Measurements from ENCODE around the gene SH2B3. TPM values are rescaled to one million over a fixed set of nuclear protein-coding genes. Genes with fewer than 3 reads are reported as not detected.

SH2B3 gene
- total RNA-seq, 1 experiment from 2014 or later: 40.6 TPM

DNA sequence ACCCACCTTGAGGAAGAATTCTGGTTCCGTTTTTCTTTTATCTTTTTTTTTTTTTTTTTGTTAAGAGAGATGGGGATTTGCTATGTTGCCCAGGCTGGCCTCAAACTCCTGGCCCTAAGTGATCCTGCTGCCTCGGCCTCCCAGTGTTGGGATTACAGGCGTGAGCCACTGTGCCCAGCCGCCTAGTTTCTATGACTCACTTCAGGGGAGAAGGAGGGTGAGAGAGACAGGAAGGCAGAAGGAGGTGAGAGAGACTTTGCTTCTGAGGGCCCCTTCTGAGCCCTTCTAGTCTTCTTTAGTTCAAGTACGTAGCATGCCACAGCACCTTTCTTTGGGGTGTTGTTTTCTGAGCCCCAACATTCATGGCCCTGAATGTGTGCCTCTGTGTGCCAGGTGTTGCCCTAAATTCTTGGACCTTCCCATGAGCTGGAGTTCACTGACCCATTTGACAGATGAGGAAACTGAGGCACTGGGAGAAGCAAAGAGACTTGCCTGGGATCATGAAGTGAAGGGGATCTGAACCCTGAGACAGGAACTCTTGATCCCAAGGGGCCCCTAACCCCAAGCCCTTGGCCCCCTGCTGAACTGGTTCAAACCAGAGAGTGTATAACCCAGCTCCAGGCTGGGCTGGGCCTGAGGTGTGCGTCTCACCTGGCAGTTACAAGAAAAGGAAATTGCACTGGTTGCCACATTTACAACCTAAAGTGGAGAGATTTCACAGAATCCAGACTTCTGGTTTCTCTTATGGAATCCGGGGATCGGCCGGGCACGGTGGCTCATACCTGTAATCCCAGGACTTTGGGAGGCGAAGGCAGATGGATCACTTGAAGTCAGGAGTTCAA, 20.8 kb downstream of the SH2B3 start:
- DNase-seq (ENCODE audit: extremely low read depth, low read depth): no peak

DNA sequence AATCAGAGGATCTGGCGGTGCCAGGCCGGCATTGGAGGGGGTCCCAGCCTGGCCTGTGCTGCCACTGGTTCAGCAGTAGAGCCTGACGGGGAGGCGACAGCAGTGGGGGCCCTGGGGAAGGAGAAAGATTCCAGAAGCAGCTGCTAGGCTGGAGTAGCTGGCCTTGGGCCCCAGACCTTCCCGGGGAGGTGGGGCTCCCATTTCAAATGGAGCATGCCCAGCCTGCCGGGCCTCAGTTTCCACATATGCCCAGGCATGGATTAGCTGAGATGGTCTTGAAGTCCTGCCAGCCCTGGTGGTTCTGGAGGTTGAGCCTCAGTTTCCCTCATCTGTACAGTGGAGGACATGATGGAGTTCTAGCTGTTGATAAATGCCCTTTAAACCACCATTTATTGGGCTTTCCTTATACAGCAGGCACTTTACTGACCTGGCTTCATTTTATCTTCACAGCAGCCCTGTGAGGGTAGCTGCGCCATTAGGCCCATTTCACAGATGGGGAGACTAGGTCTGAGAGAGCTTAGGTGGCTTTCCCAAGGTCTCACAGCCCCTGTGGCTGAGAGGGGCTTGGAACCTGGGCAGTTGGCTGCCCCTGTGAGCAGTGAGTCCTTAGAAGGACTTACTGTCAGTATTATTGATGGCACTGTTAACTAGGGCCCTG, 21.8 kb downstream of the SH2B3 start:
- no peak for DNase-seq (ENCODE audit: extremely low read depth, low read depth)

DNA sequence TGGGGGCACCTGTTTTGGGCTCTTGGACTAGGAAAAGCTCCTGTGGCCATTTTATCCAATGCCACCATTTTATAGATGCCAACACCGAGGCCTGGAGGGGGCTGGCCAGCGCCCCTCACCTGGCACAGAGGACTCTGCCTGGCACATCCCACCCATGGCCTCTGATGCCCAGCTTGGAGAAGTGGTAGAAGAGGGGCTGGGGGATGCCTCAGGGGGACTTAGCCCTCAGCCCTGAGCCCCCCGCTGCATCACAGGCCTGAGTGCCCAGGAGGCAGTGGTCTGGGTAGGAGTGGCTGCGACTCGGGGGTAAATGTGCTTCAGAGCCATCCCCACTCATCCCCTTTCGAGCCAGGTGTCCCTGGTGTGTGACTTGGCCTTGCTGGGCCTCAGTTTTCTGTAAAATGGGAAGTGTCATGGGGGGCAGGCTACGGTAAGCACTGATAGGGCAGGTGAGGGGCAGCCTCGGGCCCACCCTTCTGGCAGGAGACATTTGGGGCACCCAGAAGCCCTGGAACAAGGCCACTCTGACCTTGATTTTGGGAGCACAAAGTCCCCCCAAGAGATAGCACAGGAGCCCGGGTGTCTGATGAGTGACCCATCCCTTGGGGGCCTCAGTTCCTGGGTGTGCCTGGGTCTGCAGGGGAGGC, 22.5 kb downstream of the SH2B3 start:
- DNase-seq (ENCODE audit: extremely low read depth, low read depth): no peak

DNA sequence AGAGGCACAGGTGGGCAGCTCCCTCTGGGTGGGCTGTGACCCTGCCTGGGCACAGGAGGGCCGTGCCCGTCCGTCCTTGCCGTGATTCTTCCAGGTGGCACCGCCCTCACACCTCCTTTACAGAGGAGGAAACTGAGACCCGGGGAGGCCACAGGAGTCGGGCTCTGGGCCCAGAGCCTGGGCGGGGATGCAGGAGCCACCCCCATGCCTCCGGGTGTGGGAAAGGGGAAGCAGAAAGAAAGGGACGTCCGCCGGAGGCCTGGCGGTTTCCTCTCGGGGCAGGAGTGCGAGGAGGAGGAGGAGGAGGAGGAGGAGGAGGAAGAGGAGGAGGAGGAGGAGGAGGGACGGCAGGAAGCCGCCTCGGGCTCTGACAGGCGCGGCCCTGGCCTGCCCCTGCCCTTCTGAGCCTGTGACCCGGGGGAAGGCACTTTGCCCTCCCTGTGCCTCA, 23.0 kb downstream of the SH2B3 start:
- no peak for DNase-seq (ENCODE audit: extremely low read depth, low read depth)

DNA sequence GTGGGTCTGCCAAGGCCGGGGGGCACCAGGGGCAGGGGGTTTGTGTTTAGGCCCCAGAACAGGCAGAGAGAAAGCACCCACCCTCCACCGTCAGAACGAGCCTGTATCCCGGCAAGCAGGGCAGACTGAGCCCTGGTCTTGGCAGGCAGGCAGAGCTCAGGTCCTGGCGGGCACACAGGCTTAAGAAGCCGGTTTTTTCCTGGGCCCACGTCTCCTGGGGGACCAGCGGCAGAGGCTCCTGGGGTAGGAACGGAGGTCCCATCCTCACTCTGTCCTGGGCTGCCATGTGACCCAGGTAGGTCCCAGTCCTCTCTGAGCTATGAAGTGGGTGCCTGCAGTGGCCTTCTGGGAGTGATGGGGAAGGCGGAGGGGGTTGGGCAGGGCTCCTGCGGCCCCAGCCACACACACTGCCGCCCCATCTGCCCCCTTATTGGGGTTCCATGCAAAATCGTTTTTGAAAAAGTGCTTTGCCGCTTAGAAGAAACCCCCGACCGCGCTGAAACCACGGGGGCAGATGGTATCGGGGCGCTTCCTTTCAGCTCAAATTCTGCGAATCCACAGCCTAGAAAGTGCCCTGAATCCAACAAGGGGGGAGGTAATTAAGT, 24.2 kb downstream of the SH2B3 start:
- no peak for DNase-seq (ENCODE audit: extremely low read depth, low read depth)

DNA sequence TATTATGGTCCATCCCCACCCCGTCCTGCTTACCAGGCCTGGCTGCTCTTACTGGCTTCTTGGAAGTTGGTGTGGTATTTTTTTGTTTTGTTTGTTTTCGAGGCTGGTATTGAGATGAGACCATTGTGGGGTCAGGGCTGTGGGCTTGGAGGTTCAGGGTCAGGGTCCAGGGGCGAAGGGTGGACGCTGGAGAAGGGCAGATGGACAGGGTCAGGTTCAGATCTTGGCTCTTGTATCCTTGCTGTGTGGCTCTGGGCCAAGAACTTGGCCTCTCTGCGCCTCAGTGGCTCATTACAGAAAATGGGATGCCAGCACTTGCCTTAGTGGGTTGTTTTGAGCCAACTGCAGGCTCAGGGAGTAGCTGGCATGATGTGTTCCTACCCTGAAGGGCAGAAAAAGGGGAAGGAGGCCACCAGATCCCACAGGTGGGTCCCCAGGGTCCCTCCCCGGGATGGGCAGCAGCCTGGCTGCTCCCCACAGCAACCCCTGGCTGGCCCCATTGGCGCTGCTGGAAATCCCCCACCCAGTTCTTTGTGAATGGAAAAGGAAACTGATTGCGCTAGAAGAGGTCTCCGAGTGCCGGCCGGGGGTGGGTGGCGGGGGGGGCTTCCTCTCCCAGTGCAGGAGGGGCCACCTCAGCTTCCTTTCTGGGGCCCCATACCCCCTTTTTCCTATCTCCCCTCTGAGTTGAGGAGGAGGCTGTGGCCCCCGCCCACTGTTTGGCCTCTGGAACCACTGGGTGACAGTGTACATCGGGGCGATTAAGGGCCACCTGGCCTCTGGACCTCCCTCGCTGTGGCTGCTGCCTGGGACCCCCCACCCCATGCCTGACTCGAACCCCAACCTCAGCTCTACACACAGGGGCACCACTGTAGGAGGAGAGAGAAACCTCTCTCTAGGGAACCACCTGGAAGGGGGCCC, 25.0 kb downstream of the SH2B3 start:
- no peak for DNase-seq (ENCODE audit: extremely low read depth, low read depth)

DNA sequence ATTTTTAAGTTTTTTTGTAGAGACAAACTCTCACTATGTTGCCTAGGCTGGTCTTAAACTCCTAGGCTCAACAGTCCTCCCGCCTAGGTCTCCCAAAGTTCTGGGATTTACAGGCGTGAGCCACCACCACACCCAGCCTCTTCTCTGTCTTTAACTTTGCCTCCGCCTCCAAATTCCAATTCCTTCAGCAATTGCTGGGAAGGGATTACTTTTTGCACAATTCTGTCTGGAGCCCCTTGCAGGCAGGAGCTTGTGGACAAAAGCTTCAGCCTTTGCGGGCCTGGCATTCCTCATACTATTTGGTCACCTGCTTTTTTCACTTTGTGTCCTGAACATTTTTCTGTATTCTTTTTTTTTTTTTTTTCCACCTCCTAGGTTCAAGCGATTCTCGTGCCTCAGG, 26.0 kb downstream of the SH2B3 start:
- DNase-seq (ENCODE audit: extremely low read depth, low read depth): no peak

DNA sequence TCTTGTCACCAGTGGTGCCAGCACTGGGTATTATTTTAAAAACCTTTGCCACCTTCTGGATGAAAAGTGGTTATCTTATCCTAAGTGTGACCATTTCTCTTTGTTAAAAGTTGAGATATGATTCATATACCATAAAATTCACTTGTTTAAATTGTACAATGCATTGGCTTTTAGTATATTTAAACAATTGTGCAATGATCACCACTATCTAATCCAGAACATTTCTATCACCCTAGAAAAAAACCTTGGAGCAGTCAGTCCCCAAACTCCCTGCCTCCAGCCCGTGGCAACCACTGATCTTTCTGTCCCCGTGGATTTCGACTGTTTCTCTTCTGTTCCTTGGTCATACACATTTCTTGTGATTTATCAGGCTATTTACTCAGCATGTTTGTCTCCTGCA, 28.3 kb downstream of the SH2B3 start:
- no peak for DNase-seq (ENCODE audit: extremely low read depth, low read depth)

DNA sequence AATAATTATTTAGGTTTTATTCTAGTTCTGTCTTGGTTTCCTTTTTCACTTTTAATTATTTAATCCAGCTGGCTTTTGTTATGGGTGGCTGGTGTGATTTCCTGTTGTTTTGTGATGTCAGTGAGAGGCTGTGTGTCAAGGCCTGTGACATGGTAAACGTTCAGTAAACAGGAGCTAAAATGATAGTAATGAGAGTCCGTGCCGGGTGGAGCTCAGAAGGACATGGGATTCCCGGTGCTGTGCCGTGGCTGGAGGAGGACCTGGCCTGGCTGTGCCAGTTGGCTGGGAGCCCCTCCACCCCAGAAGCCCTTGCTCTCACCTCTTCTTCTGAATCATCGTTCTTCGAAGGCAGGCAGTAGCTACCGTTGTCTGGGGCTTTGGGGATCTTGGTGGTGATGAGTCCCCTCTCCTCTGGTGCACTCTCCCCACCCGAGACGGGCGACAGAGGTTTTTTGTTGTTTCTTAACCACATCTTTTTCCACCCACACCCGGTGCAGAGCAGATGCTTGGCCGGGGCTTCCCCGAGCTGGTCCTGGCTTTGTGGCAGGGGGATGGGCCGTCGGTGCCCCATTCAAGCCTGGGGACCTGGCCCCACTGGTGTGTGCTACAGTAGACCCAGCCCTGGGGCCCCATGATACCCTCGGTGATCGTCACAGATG, 29.1 kb downstream of the SH2B3 start:
- no peak for DNase-seq (ENCODE audit: extremely low read depth, low read depth)

DNA sequence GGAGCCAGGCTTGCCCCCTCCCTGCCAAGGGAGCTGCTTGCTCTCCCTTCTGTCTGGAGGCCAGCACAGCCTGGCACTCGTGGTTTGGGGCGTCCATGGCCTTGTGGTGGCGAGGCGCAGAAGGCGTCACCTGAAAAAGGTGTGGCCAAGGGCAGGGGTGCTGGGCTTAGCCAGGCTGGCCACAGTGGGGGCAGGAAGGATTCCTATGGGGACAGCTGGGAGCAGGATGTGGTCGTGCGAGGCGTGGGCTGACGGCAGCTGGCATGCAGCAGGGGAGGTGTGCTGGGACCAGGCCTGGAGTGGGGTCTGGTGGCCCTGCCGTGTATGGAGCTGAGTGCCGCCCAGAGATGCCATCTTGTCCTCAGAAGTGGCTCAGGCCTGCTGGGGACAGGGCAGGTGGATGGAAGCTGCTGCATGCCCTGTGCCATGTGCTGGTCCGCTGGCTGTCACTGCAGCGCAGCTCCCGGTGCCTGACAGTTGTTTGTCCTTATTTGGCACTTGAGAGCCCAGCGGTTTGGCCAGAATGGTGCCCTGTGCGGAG, 30.0 kb downstream of the SH2B3 start:
- DNase-seq (ENCODE audit: extremely low read depth, low read depth): no peak

DNA sequence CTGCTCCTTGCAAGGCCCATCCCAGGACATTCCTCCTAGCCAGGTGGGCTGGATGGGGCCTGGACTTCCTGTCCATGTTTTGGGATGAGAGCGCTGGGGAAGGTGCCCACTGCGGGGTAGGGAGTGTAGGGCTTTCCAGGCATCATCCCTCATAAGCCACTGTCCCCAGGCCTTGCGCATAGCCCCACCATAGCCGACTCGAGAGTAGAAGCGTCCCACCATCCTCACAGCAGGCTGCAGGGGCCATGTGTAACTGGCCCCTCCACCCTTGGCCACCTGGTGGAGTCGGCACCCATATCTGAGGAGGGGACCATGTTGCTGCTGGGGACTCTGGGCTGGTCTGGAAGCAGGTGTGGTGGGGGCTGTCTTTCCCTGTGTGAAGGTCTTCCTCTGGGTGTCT, 30.5 kb downstream of the SH2B3 start:
- DNase-seq (ENCODE audit: extremely low read depth, low read depth): no peak

DNA sequence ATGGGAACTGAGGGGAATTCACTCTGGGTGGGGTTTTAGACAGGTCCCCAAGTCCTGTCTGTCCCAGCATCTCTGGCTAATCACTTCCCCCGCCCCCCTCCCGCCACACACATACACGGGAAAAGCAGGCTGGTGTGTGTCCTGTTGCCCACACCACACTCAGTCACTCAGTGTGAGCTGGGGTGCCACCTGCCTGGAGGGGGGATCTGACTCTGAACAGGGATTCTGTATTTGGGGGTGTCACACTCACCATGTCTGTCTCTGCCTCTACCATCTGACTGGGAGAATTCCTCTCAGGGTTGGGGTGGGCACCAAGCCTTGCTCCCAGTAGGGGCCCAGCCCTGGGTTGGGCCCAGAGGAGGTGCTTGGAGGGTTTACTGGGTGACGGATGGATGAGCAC, 31.1 kb downstream of the SH2B3 start:
- no peak for DNase-seq (ENCODE audit: extremely low read depth, low read depth)

DNA sequence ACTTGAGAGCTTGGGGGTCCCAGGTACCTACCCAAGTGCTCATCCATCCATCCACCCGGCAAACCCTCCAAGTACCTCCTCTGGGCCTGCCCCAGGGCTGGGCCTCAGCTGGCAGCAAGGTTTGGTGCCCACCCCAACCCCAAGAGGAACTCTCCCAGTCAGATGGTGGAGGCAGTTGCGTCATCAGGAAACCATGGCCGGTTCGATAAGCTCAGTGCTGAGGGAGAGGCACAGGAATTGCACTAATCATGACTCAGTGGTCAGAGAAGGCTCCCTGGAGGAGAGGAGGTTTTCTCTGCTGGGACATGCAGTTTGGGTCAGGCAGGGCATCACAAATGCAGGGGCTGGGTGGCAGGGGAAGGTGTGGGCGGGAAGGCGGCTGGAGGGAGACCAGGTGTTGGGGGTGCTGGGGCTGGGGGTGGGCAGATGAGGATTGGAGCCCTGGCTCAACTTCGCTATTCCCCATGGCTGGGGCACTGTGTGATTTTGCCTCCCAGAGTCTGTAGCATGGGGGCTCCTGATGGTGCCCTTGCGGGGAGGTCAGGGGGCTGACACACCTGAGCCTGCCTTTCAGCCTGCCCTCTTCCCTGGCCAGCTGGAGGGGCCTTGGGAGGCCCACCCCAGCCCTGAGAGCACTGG, 32.2 kb downstream of the SH2B3 start:
- DNase-seq (ENCODE audit: extremely low read depth, low read depth): no peak

DNA sequence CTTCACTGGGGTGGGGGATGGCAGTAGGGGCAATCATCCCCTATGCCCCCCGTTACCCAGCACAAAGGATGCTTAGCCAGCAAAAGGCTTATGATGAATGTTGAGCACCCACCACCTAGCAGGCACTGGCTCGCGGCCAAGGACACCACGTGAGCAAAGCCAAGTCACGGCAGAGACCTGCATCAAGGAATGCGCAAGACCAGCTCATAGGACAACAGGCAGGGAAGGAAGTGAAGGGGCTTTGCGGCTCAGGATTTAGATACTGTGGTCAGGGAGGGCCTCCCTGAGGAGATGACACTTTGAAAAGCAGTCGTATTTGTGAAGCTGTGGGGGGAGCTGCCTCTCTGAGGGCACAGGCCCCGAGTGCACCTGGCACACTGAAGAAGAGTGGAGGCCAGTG, 32.8 kb downstream of the SH2B3 start:
- DNase-seq (ENCODE audit: extremely low read depth, low read depth): no peak

DNA sequence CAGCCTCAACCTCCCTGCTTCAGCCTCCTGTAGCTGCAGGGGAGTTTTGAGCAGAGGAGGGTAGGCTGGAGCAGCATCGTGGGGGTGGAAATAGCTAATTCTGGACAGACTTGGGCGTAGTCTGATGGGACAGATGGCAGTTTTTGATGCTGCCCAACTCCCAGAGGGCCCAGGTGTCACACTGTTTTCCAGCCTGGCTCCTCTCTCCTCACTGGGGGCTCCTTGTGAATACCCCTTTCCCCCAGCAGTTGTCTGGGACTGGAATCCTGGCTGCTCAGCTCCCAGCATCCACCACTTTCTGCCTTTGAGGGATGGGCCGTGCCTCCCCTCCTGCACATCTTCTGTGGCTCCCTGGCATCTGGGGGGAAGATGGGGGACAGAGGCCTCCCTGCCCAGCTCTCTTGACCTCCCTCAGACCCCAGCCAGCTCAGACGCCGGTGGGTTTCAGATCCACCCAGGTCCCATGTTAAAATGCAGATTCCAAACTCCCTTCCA, 34.0 kb downstream of the SH2B3 start:
- DNase-seq (ENCODE audit: extremely low read depth, low read depth): no peak

DNA sequence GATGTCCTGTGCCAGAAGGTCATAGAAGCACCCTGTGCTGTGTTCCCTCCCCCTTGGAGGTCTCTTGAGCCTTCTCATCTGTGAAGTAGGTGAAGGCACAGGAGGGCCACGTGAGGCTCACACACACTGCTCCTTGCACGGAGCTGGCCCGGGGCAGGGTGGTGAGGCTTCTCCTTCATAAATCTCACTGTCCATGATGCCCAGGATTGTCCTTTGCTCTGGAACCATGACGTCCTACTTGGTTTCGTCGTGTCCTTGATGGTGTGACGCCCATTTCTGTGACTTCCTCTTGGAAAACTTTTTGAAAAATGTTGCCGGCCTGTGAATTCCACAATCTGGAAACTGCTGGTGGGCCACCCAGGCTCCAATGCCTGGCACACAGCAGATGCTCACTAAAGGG, 34.4 kb downstream of the SH2B3 start:
- DNase-seq (ENCODE audit: extremely low read depth, low read depth): no peak

DNA sequence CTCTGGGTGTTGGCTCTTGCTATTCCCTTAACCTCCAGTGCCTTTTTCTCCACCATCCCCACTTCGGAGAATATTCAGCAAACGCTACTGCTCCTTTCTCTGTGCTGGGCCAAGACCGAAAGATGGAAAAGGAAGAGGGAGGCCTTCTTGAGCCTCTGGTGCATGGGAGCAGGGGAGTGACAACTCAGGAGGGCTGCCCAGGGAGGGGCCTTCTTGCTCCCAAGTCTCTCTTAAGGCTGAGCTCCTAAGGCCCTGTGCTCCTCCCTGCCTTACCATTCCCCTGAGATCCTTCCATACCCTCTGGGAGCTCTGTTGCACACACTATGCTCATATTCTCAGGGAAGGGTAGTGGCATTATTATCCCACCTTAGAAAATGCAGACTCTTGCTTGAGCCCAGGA, 34.9 kb downstream of the SH2B3 start:
- DNase-seq (ENCODE audit: extremely low read depth, low read depth): no peak

DNA sequence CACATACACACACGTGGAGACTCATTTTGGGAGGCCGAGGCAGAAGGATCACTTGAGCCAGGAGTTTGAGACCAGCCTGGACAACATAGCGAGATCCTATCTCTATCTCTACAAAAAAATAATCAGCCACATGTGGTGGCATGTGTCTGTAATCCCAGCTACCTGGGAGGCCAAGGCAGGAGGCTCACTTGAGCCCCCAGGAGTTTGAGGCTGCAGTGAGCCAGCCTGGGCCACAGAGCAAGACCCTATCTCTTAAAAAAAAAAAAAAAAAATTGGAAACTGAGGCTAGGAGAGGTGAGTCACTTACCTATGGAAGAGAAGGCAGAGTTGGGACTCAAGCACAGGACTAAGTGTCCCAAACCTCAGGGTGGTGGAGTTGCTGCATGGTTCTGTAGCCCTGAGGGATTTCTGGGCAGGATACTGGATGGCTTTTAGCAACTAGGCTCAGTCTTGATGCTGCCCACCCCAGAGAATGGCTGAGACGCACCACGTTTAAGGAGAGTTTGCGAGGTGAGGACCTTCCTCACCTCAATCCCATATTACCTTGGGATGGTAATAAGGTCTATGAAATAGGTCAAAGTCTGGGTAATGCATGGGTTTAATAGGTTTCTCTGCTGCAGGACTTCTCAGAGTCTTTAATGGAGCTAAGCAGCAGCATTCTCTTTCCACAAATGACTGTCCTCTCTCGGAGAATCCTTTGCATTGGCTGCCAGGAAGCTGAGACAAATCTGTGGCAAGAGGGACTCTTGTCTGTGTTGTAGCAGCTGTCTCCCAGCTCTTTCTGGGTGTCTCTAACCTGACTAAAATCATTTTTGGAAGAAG, 35.6 kb downstream of the SH2B3 start:
- DNase-seq (ENCODE audit: extremely low read depth, low read depth): no peak
